H1 (cell line): ENCODE measurements around the gene MTIF3. TPM values are rescaled to one million over a fixed set of nuclear protein-coding genes. Genes with fewer than 3 reads are reported as not detected.
A peak's percentile ranks its signal among the peaks of the same experiment; 100 is the strongest.
"Not testable (repeated sequence)": the region's sequence is repeated elsewhere in the genome, so short reads cannot be mapped to it uniquely, and the experiment has no call there.

Source experiments
- CTCF ChIA-PET: fragments of 300-600 bp; sonication (Branson Sonifier 250); formaldehyde crosslinking; loops from one replicate; lab custom pipeline; 2021; ENCODE audit not compliant: partially characterized antibody; lab: Charles Lee
- POLR2A ChIA-PET: fragments of 300-600 bp; sonication (Branson Sonifier 250); formaldehyde crosslinking; loops from one replicate; lab custom pipeline; 2021; ENCODE audit warnings: inconsistent platforms; ENCODE audit not compliant: partially characterized antibody; lab: Charles Lee
- DNase-seq, 2 experiments: peaks; one replicate each; pipeline versions ENCODE4 v3.0.0 to v3.0.0-alpha.2; 2010 to 2022; ENCODE audit warnings: low spot score in 2 of 2, low read depth in 1 of 2, mixed read lengths in 1 of 2
- FAIRE-seq: peaks from 2 replicates; lab custom pipeline; 2011; peaks lifted over from hg19 to GRCh38; lab: Jason Lieb, UNC
- H2AFZ ChIP-seq: 2 replicates; pipeline ENCODE4 v1.8.1; 2012; ENCODE audit warnings: low read length, inconsistent platforms
- H2AK5ac ChIP-seq: 2 replicates; pipeline ENCODE4 v1.6.1; 2013; ENCODE audit warnings: low read depth, low read length
- H2BK120ac ChIP-seq: replicated peaks from 2 replicates; pipeline ENCODE3; 2013; ENCODE audit warnings: low read depth, low read length, inconsistent platforms
- H2BK12ac ChIP-seq: 2 replicates; pipeline ENCODE4 v1.6.1; 2013; ENCODE audit warnings: low read depth, low read length
- H2BK15ac ChIP-seq: 2 replicates; pipeline ENCODE4 v1.6.1; 2013; ENCODE audit warnings: low read length
- H2BK20ac ChIP-seq: 2 replicates; pipeline ENCODE4 v1.6.1; 2013; ENCODE audit warnings: low read length
- H2BK5ac ChIP-seq: 2 replicates; pipeline ENCODE4 v1.6.1; 2013; ENCODE audit warnings: low read depth, low read length
- H3K14ac ChIP-seq: 2 replicates; pipeline ENCODE4 v1.6.1; 2013; ENCODE audit warnings: inconsistent platforms; ENCODE audit not compliant: insufficient read length
- H3K18ac ChIP-seq: 2 replicates; pipeline ENCODE4 v1.6.1; 2013; ENCODE audit warnings: low read length; ENCODE audit errors: extremely low read depth
- H3K23ac ChIP-seq: 2 replicates; pipeline ENCODE4 v1.6.1; 2013; ENCODE audit warnings: inconsistent platforms; ENCODE audit not compliant: insufficient read length
- H3K23me2 ChIP-seq: 2 replicates; pipeline ENCODE4 v1.6.1; 2013; ENCODE audit warnings: low read depth, low read length
- H3K27ac ChIP-seq: 2 replicates; pipeline ENCODE4 v1.6.1; 2011; ENCODE audit warnings: low read depth, low read length, inconsistent platforms
- H3K27me3 ChIP-seq, 4 experiments: replicated peaks in 1 of 4; 1 replicate in 1 of 4; 2 replicates in 3 of 4; pipeline versions ENCODE4 v1.6.1 to v1.8.1; 2011 to 2013; ENCODE audit warnings: low read length in 3 of 4, mild to moderate bottlenecking in 3 of 4, inconsistent platforms in 2 of 4, mixed read lengths in 2 of 4, moderate library complexity in 1 of 4; ENCODE audit not compliant: control insufficient read depth in 3 of 4, insufficient read depth in 3 of 4; ENCODE audit errors: extremely low read depth in 1 of 4
- H3K36me3 ChIP-seq, 4 experiments: 2 replicates each; pipeline versions ENCODE4 v1.6.1 to v1.8.1; 2011 to 2013; ENCODE audit warnings: mild to moderate bottlenecking in 4 of 4, low read length in 3 of 4, moderate library complexity in 2 of 4, control low read depth in 1 of 4, inconsistent platforms in 1 of 4; ENCODE audit not compliant: insufficient read depth in 4 of 4, control insufficient read depth in 2 of 4
- H3K4ac ChIP-seq: replicated peaks from 2 replicates; pipeline ENCODE3; 2013; ENCODE audit warnings: low read length, low read depth, mixed read lengths, inconsistent platforms; ENCODE audit not compliant: insufficient read length
- H3K4me1 ChIP-seq, 4 experiments: replicated peaks in 1 of 4; 1 replicate in 1 of 4; 2 replicates in 3 of 4; pipeline versions ENCODE4 v1.6.1 to v1.8.1; 2011 to 2013; ENCODE audit warnings: low read length in 3 of 4, inconsistent platforms in 2 of 4, mixed read lengths in 1 of 4; ENCODE audit not compliant: insufficient read depth in 4 of 4, control insufficient read depth in 3 of 4
- H3K4me2 ChIP-seq, 2 experiments: 2 replicates each; pipeline versions ENCODE4 v1.6.1 to v1.8.1; 2011 to 2013; ENCODE audit warnings: low read depth in 2 of 2, low read length in 2 of 2, control low read depth in 1 of 2, inconsistent platforms in 1 of 2, mild to moderate bottlenecking in 1 of 2; ENCODE audit not compliant: insufficient read depth in 1 of 2
- H3K4me3 ChIP-seq, 4 experiments: fragments of 200-600, 300-600 bp in 1 of 4; sonication (generic), shearing (Covaris generic), sonication (Bioruptor Twin) in 1 of 4; 2 replicates each; pipeline versions ENCODE4 v1.5.1 to v1.8.1; 2011 to 2016; ENCODE audit warnings: low read length in 4 of 4, low read depth in 3 of 4, control low read depth in 2 of 4, inconsistent platforms in 2 of 4, mild to moderate bottlenecking in 2 of 4, mixed read lengths in 1 of 4, moderate library complexity in 1 of 4; ENCODE audit not compliant: insufficient read depth in 2 of 4; ENCODE audit errors: extremely low read depth in 1 of 4
- H3K56ac ChIP-seq: replicated peaks from 2 replicates; pipeline ENCODE3; 2013; ENCODE audit warnings: low read depth, mild to moderate bottlenecking, mixed read lengths, low read length, inconsistent platforms; ENCODE audit not compliant: insufficient read length
- H3K79me1 ChIP-seq: 2 replicates; pipeline ENCODE4 v1.6.1; 2013; ENCODE audit warnings: low read depth, low read length, control low read depth
- H3K79me2 ChIP-seq, 2 experiments: 2 replicates each; pipeline versions ENCODE4 v1.6.1 to v1.8.1; 2012 to 2013; ENCODE audit warnings: low read length in 2 of 2, mild to moderate bottlenecking in 2 of 2, inconsistent platforms in 1 of 2; ENCODE audit not compliant: insufficient read depth in 2 of 2, control insufficient read depth in 1 of 2
- H3K9ac ChIP-seq, 4 experiments: replicated peaks in 1 of 4; 1 replicate in 1 of 4; 2 replicates in 3 of 4; pipeline versions ENCODE4 v1.6.1 to v1.8.1; 2011 to 2013; ENCODE audit warnings: low read depth in 3 of 4, low read length in 3 of 4, control low read depth in 2 of 4, mild to moderate bottlenecking in 2 of 4, moderate library complexity in 2 of 4, inconsistent platforms in 1 of 4; ENCODE audit errors: extremely low read depth in 1 of 4
- H3K9me3 ChIP-seq, 2 experiments: 2 replicates each; pipeline versions ENCODE4 v1.6.1 to v1.8.1; 2012 to 2013; ENCODE audit warnings: mild to moderate bottlenecking in 2 of 2, moderate library complexity in 2 of 2, control low read depth in 1 of 2, inconsistent platforms in 1 of 2, low read depth in 1 of 2, low read length in 1 of 2, mixed read lengths in 1 of 2; ENCODE audit not compliant: insufficient read depth in 2 of 2
- H4K20me1 ChIP-seq, 2 experiments: replicated peaks in 1 of 2; 2 replicates each; pipeline versions ENCODE3 to v1.8.1; 2011 to 2013; ENCODE audit warnings: inconsistent platforms in 2 of 2, low read length in 2 of 2, mild to moderate bottlenecking in 1 of 2; ENCODE audit not compliant: insufficient read depth in 2 of 2, control insufficient read depth in 1 of 2
- H4K5ac ChIP-seq: 2 replicates; pipeline ENCODE4 v1.6.1; 2013; ENCODE audit warnings: low read length, low read depth, mixed read lengths, inconsistent platforms; ENCODE audit not compliant: insufficient read length
- H4K8ac ChIP-seq: 2 replicates; pipeline ENCODE4 v1.8.0; 2013; ENCODE audit warnings: mild to moderate bottlenecking, moderate library complexity, low read length, inconsistent platforms; ENCODE audit not compliant: insufficient read depth; ENCODE audit errors: extremely low read depth
- H4K91ac ChIP-seq: replicated peaks from 2 replicates; pipeline ENCODE3; 2013; ENCODE audit warnings: low read length, mixed read lengths, inconsistent platforms; ENCODE audit not compliant: insufficient read length
- SP1 ChIP-seq: IDR thresholded peaks from 2 replicates; pipeline ENCODE4 v1.6.1; 2011; ENCODE audit warnings: low read depth, low read length
- WGBS, 2 experiments: shearing (Covaris generic) in 1 of 2; methylation state at CpG; one replicate each; pipeline versions ENCODE4 v1.1.6 to v1.1.7; 2013 to 2015; ENCODE audit warnings: low lambda C conversion rate in 2 of 2, mixed read lengths in 2 of 2, inconsistent platforms in 1 of 2, low coverage in 1 of 2, missing lambda C conversion rate in 1 of 2; ENCODE audit not compliant: insufficient replicate concordance in 2 of 2, insufficient coverage in 1 of 2, insufficient read length in 1 of 2; ENCODE audit errors: extremely low coverage in 1 of 2, missing lambda C conversion rate in 1 of 2; 5-methylcytosine and 5-hydroxymethylcytosine counted together
- polyA plus RNA-seq, 7 experiments: library from polyadenylated mRNA; depleted of rRNA in 3 of 7; stranded (reverse) in 5 of 7; unstranded in 2 of 7; fragments of >200 nt in 5 of 7; fragments of 200-250 nt in 2 of 7; gene quantifications; 1 replicate in 5 of 7; 2 replicates in 1 of 7; 4 replicates in 1 of 7; pipeline versions ENCODE4 v1.2.1 to v1.2.3, GENCODE V29; 2011 to 2013; ENCODE audit warnings: missing spikeins in 2 of 7, mixed read lengths in 2 of 7
- total RNA-seq: library from RNA; stranded (reverse); fragmentation: NEBNext Ultra II Directional; extraction: Animal tissue kit (Norgen Biotek cat#: 25700); gene quantifications from 2 replicates; pipeline ENCODE4 v1.2.1, GENCODE V29; 2021

The MTIF3 gene
- total and polyA plus RNA-seq, 2 of the 8 experiments (the other 6 are each of a cell fraction or from before 2014, with no cell fraction given), result 29.4 to 36.4 TPM

DNA sequence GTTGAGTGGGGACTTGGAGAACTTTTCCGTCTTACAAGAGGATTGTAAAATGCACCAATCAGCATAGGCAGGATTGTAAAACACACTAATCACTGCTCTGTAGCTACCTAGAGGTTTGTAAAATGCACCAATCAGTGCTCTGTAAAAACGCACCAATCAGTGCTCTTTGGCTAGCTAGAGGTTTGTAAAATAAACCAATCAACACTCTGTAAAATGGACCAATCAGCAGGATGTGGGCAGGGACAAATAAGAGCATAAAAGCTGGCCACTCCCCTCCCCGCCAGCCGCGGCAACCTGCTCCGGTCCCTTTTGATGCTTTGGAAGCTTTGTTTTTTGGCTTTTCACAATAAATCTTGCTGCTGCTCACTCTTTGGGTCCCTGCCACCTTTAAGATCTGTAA lies 50.0 kb downstream of the MTIF3 start:
- H2AFZ ChIP-seq, H3K4me3 ChIP-seq, H4K5ac ChIP-seq, H3K79me2 ChIP-seq, DNase-seq, H3K23ac ChIP-seq, H3K4ac ChIP-seq, H2BK120ac ChIP-seq, H4K91ac ChIP-seq, H2BK12ac ChIP-seq, H2AK5ac ChIP-seq, H3K14ac ChIP-seq, H3K27me3 ChIP-seq, H2BK15ac ChIP-seq, FAIRE-seq, H2BK20ac ChIP-seq, H3K36me3 ChIP-seq, H4K20me1 ChIP-seq, H3K4me2 ChIP-seq, H2BK5ac ChIP-seq, H3K27ac ChIP-seq, H3K56ac ChIP-seq, H3K9me3 ChIP-seq, H3K9ac ChIP-seq, H3K18ac ChIP-seq, H4K8ac ChIP-seq, H3K79me1 ChIP-seq, H3K23me2 ChIP-seq, H3K4me1 ChIP-seq: not testable (repeated sequence)
- 87% methylated on average over 6 of the region's 6 CpGs; no CpG with 5 or more reads in 1 of the 2 experiments for WGBS, 2 experiments
- CTCF ChIA-PET, result interaction anchor here (0.6 kb wide), 1 partner anchor 809 kb away, joined by 3 read pairs; no protein-coding TSS in a partner anchor
- POLR2A ChIA-PET, result interaction anchor here (0.7 kb wide), 1 partner anchor 14 kb away, joined by 3 read pairs; no protein-coding TSS in a partner anchor
- 0 out of 2 replicates have a peak, but pooled peaks have one; percentile 41 for TF ChIP-seq SP1
